Stomach (tissue), 9 donors: Measurements from ENCODE around the gene SLC16A8. TPM values are rescaled to one million over a fixed set of nuclear protein-coding genes. Genes with fewer than 3 reads are reported as not detected.

Experiments
- DNase-seq, 2 donors: peaks; one replicate each; pipeline versions ENCODE4 v3.0.0 to v3.0.0-alpha.2; 2013 to 2019
- H3K27ac ChIP-seq, 5 donors: fragments of 200-600 bp in 4 of 5; sonication (generic) in 4 of 5; one replicate each; pipeline ENCODE4 v1.5.1; 2013 to 2019; ENCODE audit warnings: mild to moderate bottlenecking in 1 of 5, moderate library complexity in 1 of 5
- H3K27me3 ChIP-seq, 3 donors: fragments of 200-600 bp; sonication (generic); one replicate each; pipeline ENCODE4 v1.5.1; 2017 to 2019; ENCODE audit warnings: mixed run types in 1 of 3
- H3K36me3 ChIP-seq, 4 donors: fragments of 200-600 bp; sonication (generic); 1 replicate in 3 of 4; 2 replicates in 1 of 4; pipeline ENCODE4 v1.5.1; 2016 to 2019
- H3K4me1 ChIP-seq, 4 donors: fragments of 200-600 bp; sonication (generic); one replicate each; pipeline ENCODE4 v1.5.1; 2016 to 2019
- H3K4me3 ChIP-seq, 4 donors: fragments of 200-600 bp; sonication (generic) in 3 of 4; one replicate each; pipeline ENCODE4 v1.5.1; 2016 to 2019; ENCODE audit warnings: mild to moderate bottlenecking in 1 of 4
- H3K9me3 ChIP-seq, 4 donors: fragments of 200-600 bp; sonication (generic); one replicate each; pipeline ENCODE4 v1.5.1; 2016 to 2019
- EP300 ChIP-seq: sonication (generic); formaldehyde crosslinking; IDR thresholded peaks from one replicate; pipeline ENCODE4 v1.6.1; 2017; ENCODE audit warnings: antibody characterized with exemption
- POLR2A ChIP-seq, 4 donors: fragments of 450-650 bp; IDR thresholded peaks; one replicate each; pipeline ENCODE4 v1.6.1; 2016; ENCODE audit warnings: antibody characterized with exemption in 4 of 4, control low read depth in 2 of 4, mild to moderate bottlenecking in 1 of 4, moderate library complexity in 1 of 4
- POLR2AphosphoS5 ChIP-seq, 3 donors: sonication (generic); formaldehyde crosslinking; IDR thresholded peaks; one replicate each; pipeline ENCODE4 v1.6.1; 2016; ENCODE audit warnings: antibody characterized with exemption in 3 of 3
- WGBS, 5 donors: extraction: QIAGEN DNeasy Blood & Tissue Kit in 3 of 5; methylation state at CpG; one replicate each; pipeline versions ENCODE4 v1.1.5 to v1.1.7; 2013 to 2018; 5-methylcytosine and 5-hydroxymethylcytosine counted together
- intact Hi-C: fragments of 100-400 bp; cut with DNase I; formaldehyde crosslinking; loops from one replicate; pipeline ENCODE4 v1.15.1; 2023; ENCODE audit warnings: low total_unique reads
- polyA plus RNA-seq, 3 donors: library from polyadenylated mRNA; stranded (reverse); fragments of 200-250 nt; gene quantifications; one replicate each; pipeline ENCODE4 v1.2.3, GENCODE V29; 2013
- total RNA-seq, 5 donors: library from RNA; depleted of rRNA; stranded (reverse); fragments of >200 nt; gene quantifications; one replicate each; pipeline versions ENCODE4 v1.1.0 to v1.2.3, GENCODE V29; 2014 to 2016
- TF ChIP-seq, protein P1 (sequence below), 7 experiments: fragments of 450-650 bp in 4 of 7; fragments of 200-600 bp in 3 of 7; sonication (generic) in 3 of 7; IDR thresholded peaks; one replicate each; pipeline ENCODE4 v1.5.1; 2016 to 2019; ENCODE audit warnings: antibody characterized with exemption in 7 of 7, control low read depth in 2 of 7, mild to moderate bottlenecking in 1 of 7
- donor health status: healthy with polysubstance abuse.
- donor health status: Bipolar disorder and iron deficiency.
- donor health status: healthy.

SLC16A8 gene
- total and polyA plus RNA-seq, 8 donors: 0.48 TPM; not detected in 7

DNA sequence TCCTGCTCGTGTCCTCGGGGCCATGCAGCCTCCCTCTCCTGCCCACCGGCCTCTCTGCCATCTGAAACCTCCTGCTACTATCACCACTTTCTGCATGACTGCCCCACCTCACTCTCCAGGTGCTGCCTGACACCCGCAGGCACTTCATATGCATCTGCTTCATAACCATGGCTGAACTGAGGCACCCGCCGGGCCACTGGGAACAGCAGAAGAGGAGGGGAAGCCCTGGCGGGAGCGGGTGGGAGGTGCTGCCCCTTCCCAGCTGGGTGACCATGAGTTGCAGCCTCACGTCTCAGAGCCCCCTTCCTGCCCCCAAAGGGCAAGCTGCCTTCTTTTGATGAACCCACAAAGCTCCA, 48.5 kb downstream of the SLC16A8 start:
- WGBS, 5 donors: 80 to 89% (median 83%) methylated on average over 9 of the region's 9 CpGs

DNA sequence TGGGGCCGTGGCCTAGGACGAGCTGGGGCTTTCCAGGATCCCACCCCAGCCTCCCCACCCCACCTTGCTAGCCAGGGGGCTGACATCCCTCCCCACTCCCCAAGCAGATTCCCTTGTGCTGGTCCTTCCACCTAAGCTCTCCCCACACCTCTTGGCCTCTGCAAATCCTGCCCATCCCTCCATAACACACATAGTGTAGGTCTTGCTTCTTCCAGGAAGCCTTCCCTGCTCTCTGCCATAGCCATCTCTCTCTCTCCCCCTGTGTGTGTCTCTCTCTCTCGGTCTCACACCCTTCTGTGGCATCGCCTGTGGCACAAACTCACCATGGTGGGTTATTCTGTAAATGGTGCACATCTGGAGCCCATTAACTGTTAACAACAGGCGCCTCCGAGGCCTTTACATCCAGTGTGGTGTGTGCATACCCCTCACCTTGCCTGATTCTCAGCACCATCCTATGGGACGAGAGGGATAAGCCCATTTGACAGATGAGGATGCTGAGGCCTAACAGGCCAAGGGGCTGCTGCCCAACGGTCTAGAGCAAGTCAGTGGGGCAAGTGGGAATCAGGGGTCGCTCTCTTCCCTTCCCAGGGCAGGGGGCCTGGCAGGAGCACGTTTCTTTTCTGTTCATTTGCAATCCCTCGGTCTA, 49.0 kb downstream of the SLC16A8 start:
- TF ChIP-seq POLR2AphosphoS5 (IDR thresholded peaks at IDR 0.05) (no peak), EP300 (no peak), POLR2A (IDR thresholded peaks at IDR 0.05) (no peak)
- TF ChIP-seq, protein P1, sequence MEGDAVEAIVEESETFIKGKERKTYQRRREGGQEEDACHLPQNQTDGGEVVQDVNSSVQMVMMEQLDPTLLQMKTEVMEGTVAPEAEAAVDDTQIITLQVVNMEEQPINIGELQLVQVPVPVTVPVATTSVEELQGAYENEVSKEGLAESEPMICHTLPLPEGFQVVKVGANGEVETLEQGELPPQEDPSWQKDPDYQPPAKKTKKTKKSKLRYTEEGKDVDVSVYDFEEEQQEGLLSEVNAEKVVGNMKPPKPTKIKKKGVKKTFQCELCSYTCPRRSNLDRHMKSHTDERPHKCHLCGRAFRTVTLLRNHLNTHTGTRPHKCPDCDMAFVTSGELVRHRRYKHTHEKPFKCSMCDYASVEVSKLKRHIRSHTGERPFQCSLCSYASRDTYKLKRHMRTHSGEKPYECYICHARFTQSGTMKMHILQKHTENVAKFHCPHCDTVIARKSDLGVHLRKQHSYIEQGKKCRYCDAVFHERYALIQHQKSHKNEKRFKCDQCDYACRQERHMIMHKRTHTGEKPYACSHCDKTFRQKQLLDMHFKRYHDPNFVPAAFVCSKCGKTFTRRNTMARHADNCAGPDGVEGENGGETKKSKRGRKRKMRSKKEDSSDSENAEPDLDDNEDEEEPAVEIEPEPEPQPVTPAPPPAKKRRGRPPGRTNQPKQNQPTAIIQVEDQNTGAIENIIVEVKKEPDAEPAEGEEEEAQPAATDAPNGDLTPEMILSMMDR (IDR thresholded peaks at IDR 0.05): no peak
- Histone ChIP-seq H3K36me3 (no peaks in the 10 kb centered on the region), H3K4me1 (peaks cover 14 to 26% (median 25%) of the 10 kb centered on the region in 4 donors), H3K27me3 (no peaks in the 10 kb centered on the region), H3K4me3 (no peak overlapping the region), H3K9me3 (no peaks in the 10 kb centered on the region), H3K27ac (peak overlapping the region in 4 of 5 donors; percentile 59 to 69 (median 66))
- intact Hi-C loops: no loop called here
- 74 to 89% (median 81%) methylated on average over 10 to 11 of the region's 11 CpGs for WGBS, 5 donors
- DNase-seq: no peak

More for the DNA sequence above, 48.5 kb downstream of the SLC16A8 start:
- TF ChIP-seq EP300 (no peak), POLR2A (IDR thresholded peaks at IDR 0.05) (no peak), POLR2AphosphoS5 (IDR thresholded peaks at IDR 0.05) (no peak)
- TF ChIP-seq, protein P1 (IDR thresholded peaks at IDR 0.05): no peak
- peak in 1 of 2 donors; percentile 14 for DNase-seq
- Histone ChIP-seq H3K4me3 (no peak overlapping the region), H3K4me1 (peaks cover 14 to 26% (median 22%) of the 10 kb centered on the region in 4 donors), H3K9me3 (no peaks in the 10 kb centered on the region), H3K27ac (peak overlapping the region in 1 of 5 donors; percentile 42), H3K27me3 (no peaks in the 10 kb centered on the region), H3K36me3 (no peaks in the 10 kb centered on the region)
- intact Hi-C loops: no loop called here

DNA sequence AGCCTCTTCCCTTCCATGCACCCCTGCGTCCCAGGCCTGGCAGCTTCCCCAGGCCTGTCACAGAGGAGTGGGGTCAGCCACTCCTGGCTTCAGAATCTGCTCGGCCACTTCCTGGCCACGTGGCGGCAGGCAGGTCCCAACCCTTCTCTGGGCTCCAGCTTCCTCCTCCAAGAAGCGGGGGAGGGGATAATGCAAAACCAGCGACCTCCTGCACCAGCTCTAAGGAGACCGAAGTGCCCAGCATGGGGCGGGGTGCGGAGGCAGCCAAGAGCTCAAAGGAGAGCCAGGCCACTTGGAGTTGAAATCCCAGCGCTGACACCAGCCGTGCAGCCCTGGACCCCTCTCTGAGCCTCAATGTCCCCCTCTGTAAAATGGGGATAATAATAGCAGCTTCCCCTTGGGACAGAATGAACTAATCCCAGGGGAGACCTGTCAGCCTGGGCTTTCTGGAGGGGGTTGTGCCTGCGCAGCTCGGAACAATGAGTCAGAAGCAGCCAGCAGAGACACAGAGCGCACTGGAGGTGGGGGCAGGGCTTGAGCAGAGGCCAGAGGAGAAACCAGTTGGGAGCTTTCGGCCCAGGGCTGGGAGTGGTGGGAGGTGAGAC, 49.6 kb downstream of the SLC16A8 start:
- peak overlapping the region; percentile 7 to 69 (median 64) for H3K27ac ChIP-seq
- H3K36me3 ChIP-seq: no peaks in the 10 kb centered on the region
- peaks cover 14 to 26% (median 25%) of the 10 kb centered on the region in 4 donors for H3K4me1 ChIP-seq
- 25 to 39% (median 36%) methylated on average over 12 to 15 of the region's 15 CpGs for WGBS, 5 donors
- TF ChIP-seq POLR2AphosphoS5 (IDR thresholded peaks at IDR 0.05) (no peak), POLR2A (IDR thresholded peaks at IDR 0.05) (no peak), EP300 (no peak)
- TF ChIP-seq, protein P1 (IDR thresholded peaks at IDR 0.05): no peak
- no peaks in the 10 kb centered on the region for H3K27me3 ChIP-seq
- no peaks in the 10 kb centered on the region for H3K9me3 ChIP-seq
- intact Hi-C loops: no loop called here
- DNase-seq: peak; percentile 56 to 90
- H3K4me3 ChIP-seq: no peak overlapping the region

DNA sequence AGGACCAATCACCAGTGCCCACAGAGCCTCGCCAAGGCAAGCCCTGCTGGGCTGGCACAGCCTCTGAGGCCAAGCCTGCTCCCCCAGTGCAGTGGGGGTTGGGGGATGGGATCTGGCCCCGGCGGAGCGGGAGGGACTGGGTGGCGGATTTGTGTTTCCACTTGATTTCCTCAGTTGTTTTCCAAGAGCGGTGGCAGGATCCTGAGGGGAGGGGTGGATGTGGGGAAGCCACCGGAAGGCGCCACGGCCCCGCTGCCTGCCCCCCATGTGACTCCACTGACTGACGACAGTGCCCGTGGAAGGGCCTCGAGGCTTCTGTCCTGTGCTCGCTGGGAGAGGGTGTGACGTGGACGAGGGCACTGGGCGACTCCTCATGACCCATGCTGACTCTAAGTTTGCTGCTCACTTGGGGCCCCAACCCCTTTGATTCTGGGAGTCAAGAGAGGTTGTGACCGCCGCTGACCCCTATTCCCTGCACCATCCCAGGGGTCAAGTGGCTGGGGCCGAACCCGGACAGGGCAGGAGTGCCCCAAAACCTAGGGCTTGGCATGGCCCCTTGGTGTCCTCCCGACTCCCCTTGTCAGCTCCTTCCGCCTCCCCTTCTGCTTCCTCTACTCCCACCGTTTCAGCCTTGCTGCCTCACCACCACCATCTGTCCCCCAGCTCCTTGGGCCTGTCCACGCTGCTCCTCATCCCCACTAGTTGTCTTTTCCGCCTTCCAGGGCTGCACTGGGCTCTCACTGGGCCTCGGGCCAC, 50.3 kb downstream of the SLC16A8 start:
- DNase-seq: peak in 1 of 2 donors; percentile 51
- H3K27me3 ChIP-seq: no peaks in the 10 kb centered on the region
- TF ChIP-seq, protein P1 (IDR thresholded peaks at IDR 0.05): no peak
- TF ChIP-seq POLR2A (IDR thresholded peaks at IDR 0.05) (no peak), POLR2AphosphoS5 (IDR thresholded peaks at IDR 0.05) (no peak), EP300 (no peak)
- peaks cover 14 to 26% (median 25%) of the 10 kb centered on the region in 4 donors for H3K4me1 ChIP-seq
- intact Hi-C loops: no loop called here
- H3K4me3 ChIP-seq: no peak overlapping the region
- H3K36me3 ChIP-seq: no peaks in the 10 kb centered on the region
- WGBS, 5 donors: 74 to 85% (median 80%) methylated on average over 21 to 27 of the region's 27 CpGs
- no peaks in the 10 kb centered on the region for H3K9me3 ChIP-seq
- peak overlapping the region; percentile 7 to 69 (median 64) for H3K27ac ChIP-seq
